Stimulated activated CD4-positive, alpha-beta T cell treated with anti-CD3 and anti-CD28 coated beads, Interleukin-15, amount 100 ng/mL, for 24 hours (primary cell): ENCODE data around the gene IFNA5.

Experiments
- DNase-seq: peaks from one replicate; pipeline ENCODE4 v3.0.0-alpha.2; 2020

The IFNA5 gene

DNA sequence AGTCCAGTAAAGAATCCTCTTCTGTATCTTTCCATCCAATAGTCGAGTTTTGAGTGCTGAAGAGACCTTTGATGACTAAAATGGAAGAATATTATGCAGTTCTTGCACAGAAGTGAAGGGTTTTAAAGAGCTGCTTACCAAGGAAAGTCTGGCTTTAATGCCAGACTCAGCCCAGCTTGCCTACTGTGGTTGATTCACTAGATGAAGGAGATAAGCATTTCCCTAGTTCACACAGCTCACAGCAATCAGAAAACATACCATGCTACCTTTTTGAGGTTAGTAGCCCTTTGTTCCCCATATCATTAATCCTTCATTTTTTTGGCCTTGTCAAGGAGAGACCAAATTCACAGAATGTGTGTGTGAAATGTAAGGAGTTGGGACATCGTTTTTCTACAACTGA lies 15.3 kb downstream of the IFNA5 start:
- DNase-seq = no peak

DNA sequence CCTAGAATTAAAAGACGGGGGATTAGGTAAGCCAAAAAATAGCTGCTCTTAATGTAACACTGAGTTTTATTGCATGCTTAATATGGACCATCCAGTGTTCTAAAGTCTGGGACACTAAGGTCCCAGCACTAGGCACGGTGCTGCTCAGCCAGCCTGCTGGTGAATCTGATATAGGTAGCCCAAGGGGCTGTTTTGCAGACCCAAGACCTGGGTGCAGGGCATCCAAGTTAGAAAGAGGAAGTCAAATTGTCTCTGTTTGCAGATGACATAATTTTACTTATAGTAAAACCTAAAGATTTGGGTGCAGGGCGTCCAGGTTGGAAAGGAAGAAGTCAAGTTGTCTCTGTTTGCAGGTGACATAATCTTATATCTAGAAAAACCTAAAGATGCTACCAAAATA lies 17.8 kb downstream of the IFNA5 start:
- DNase-seq = no peak

DNA sequence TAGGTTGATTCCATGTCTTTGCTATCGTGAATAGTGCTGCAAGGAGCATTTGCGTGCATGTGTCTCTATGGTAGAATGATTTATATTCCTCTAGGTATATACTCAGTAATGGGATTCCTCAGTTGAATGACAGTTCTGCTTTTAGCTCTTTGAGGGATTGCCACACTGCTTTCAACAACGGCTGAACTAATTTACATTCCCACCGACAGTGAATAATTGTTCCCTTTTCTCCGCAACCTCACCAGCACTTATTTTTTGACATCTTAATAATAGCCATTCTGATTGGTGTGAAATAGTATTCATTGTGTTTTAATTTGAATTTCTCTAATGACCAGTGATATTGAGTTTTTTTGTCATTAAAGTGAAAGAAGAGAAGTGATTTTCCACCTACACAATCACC lies 18.5 kb downstream of the IFNA5 start:
- no peak for DNase-seq

DNA sequence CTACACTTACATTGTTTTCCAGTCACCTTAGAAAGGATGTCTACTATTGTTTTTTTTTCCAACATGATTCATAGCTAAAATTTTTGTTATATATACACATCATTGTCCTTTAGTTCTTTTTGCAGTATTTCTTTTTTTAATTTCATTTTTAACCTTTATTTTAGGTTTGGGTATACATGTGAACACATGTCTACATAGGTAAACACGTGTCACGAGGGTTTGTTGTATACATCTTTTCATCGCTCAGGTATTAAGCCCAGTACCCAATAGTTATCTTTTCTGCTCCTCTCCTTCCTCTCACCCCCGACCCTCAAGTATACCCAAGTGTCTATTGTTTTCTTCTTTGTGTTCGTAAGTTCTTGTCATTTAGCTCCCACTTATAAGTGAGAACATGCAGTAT lies 19.0 kb downstream of the IFNA5 start:
- no peak for DNase-seq

DNA sequence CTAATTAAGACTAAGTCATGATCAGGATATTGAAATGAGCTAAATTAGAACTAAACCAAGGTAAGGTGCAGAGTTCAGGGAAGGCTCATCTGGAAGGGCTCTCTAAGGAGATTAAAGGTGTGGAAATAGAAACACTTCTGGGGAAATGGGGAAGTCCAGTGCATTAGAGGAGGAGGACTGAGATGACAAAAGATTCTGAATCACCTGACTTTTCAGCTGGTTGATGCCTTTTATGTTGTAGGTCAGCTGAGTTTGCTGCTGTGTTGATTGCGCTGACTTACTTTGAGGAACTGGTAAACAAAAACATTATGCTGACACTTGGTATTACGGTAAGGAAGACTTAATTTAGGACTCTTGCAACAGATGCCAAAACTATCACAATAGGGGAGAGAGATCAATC lies 23.8 kb downstream of the IFNA5 start:
- no peak for DNase-seq

DNA sequence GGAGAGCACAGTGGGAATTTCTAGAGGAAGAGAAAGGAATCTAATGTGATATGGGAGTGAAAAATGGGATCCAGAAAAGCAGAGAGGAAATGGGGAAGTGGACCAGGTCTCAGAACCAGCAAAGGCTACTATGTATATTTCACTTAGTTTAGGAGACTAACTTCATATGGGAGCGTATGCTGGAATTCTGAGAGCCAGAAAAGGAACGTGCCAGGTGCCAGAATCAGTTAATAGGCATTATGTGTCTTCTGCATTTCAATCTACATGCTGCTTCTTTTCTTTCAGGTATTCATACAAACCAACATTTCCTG lies 36.8 kb downstream of the IFNA5 start:
- no peak for DNase-seq

DNA sequence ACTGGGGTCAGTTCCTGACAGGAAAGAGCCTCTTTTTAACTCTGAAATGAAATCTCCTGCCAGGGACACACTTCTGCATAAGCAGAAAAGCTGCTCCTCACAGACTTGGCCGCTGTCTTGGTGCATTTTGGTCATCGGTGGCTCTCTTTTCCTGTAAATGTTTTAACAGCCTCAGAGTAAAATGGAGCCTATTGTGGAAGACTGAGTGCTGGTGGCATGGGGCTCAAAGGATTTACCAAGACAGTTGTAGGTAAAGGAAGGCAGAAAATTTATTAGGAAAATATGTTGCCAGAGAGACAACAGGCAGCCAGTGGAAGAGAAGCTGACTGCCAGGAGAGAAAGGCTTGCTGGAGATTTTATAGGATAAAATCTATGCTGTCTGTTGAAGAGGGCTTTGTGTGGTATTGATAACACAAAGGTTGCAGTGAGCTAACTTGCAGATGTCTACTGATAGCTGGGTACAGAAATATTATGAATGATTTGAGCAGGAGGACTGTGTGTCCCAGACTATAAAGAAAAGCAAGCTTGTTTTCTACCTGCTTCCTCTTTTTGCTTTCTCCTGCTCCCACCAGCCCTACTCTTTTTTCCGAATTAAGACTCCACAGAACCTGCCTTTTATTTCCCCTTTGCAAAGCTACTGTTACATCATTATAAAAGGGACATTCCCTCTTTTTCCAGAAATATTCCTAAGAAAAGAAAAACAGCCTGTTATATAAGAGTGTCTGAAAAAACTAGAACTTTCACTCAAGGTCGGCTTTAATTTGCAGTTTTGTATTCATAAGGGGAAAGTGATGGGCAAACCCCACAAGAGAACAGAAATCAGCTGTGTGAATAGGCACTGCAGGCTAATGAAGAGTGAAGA lies 37.4 kb downstream of the IFNA5 start:
- no peak for DNase-seq

DNA sequence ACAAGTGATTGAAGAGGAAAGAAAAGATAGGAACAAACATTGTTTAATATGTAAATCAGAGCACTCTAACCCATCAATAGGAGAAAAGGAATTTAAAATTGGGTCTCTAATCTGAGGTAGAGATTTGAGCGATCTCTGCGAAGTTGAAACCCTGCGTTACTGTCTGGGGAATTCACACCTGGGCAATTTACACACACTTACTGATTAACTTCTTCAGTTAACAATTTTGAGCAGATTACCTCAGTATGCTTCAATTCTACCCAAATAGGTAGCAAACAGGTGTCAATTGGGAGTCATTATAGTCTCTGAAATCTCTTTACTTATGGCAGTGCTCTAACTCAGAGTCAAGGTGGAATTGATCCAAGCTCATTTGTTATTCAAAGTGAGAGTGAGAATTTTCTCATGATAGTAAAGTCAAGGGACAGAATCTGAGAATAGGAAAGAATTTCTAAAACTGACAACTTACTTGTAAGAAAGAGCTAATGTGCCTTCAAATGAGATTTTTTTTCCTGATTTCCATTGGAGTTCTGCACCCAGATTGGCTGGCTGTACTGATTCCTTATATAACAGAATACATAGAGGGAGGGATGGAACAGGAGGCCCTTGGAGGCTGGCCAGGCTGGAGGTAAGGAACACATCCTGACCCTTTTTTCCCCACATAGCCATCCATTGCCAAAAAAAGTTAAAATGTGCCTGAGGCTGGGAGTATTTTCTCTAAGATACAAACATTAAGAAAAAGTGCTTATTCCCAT lies 38.2 kb downstream of the IFNA5 start:
- no peak for DNase-seq

DNA sequence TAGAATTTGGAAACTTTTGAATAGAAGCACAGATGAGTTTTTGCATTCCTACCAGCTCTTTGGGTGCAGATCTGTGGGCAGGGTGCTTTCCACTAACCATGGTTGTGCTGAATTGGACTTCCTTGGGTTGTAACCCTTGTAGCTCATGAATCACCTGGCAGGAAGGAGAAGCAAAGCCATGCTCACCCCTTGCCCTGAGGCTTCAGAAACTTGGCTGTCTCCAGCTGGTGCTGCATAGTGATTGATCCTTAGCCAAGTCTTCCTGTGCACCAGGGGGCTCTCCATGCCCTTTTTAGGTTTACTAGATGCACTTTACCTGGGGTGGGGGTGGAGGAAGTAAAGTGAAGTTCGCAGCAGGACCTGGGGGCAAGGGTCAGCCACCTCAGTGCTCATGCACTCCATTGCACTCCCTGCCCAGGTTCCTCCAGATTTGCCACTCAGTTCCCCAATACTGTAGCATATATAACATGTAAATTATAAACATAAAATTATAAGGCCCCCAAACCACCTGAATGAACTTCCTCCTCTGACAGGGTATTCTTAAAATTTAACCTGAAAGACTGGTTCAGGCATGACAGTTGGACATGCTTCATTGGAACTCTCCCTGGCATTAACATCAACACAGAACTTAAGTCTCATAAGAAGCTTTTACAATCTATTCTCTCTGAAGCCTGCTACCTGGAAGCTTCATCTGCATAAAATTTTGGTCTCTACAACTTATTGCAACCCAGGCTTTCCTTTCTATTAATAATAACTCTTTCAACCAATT lies 39.5 kb downstream of the IFNA5 start:
- DNase-seq = no peak

DNA sequence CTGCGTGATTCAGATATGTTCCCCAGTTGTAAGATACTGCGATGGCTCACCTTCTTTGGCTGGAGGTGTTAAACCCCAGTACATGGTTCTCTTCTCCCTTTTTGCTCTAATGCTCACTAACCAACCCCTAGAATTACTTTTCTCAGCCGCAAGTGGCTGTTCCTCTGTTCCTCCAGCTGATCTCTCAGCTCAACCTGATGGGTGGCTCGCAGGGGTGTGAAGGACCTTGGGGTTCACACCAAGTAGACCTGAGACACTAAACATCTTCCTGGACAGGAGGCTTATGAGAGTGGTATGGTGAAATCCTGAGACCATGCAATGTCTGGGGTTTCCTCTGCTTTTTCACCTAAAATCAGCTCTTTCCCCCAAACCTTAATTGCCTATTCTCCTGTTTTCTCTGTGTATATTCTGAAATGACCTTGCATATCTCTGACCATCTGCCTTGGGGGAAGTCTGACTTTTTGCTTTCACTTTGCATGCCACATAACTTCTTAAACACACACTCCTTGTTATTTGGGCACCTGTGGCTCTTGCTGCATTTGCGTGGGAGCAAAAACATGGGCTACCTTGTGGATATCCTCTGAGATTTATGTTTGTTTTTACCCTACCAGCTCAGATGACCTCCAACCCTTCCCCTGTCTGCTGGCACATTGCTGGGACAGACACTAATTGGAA lies 49.4 kb downstream of the IFNA5 start:
- no peak for DNase-seq
